ENCODE results near the gene MAP7D1. TPM values are rescaled to one million over a fixed set of nuclear protein-coding genes. Genes with fewer than 3 reads are reported as not detected.

Gene MAP7D1
- total RNA-seq, 1 experiment from 2014 or later = 49.9 TPM

DNA sequence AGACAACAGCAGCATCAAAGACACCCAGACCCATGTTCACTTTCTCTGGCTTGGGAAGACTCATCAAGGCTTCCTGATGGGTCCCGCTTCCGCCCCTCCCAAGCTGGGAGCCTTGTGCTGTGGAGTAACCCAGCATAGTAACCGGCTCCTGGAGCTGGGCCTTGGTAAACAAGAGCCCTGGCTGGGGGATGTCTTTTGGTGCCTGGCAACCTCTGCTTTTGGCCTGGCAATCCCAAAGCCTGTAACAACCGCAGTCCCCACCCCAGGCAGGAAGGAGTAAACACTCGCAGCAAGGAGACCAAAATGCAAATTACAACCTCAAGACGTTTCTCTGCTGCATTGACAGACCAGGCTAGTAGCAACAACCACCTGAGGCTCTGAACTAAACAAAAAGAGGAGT is 51.4 kb downstream of the MAP7D1 start:
- H3K36me3 Mint-ChIP-seq (ENCODE audit: insufficient read depth in 1 of 3, low read depth in 3 of 3) = no peaks in the 10 kb centered on the region
- Histone ChIP-seq H4K8ac (replicated peaks; ENCODE audit: insufficient read length, low read depth, low read length) (no peak overlapping the region), H3K4me1 (ENCODE audit: insufficient read depth, low read length) (no peaks in the 10 kb centered on the region; the same call in 1 of the 2 replicates), H4K5ac (ENCODE audit: insufficient read length, low read depth, low read length) (no peak overlapping the region), H4K20me1 (ENCODE audit: control insufficient read depth, insufficient read depth, insufficient read length) (no peaks in the 10 kb centered on the region), H2BK120ac (ENCODE audit: low read depth, low read length, poor library complexity, severe bottlenecking) (no peak overlapping the region), H2BK5ac (ENCODE audit: insufficient read length, low read length) (no peak overlapping the region), H2AK5ac (ENCODE audit: insufficient read length, low read length) (no peak overlapping the region), H2AFZ (ENCODE audit: low read length) (no peak overlapping the region), H3K14ac (ENCODE audit: insufficient read depth, low read length) (peak overlapping the region; percentile 76; the same call in 1 of the 2 replicates), H3K79me2 (ENCODE audit: insufficient read depth, low read length) (no peaks in the 10 kb centered on the region), H3K79me1 (ENCODE audit: insufficient read depth, low read depth, low read length, poor library complexity, severe bottlenecking) (no peaks in the 10 kb centered on the region), H2BK12ac (ENCODE audit: insufficient read length, low read depth, low read length) (no peak overlapping the region), H3K9me3 (ENCODE audit: control insufficient read depth, low read depth, low read length) (no peaks in the 10 kb centered on the region), H2BK20ac (ENCODE audit: low read depth, low read length, poor library complexity, severe bottlenecking) (no peak overlapping the region), H3K27me3 (ENCODE audit: insufficient read depth, low read length) (no peaks in the 10 kb centered on the region), H3K4ac (ENCODE audit: low read depth, low read length) (no peak overlapping the region), H3K56ac (ENCODE audit: insufficient read length, low read depth, low read length) (no peak overlapping the region), H3T11ph (ENCODE audit: low read length) (no peak overlapping the region), H3K18ac (ENCODE audit: insufficient read length, low read depth, low read length) (peak overlapping the region; percentile 68), H3K27ac (ENCODE audit: insufficient read length, low read depth, low read length) (no peak overlapping the region), H4K91ac (ENCODE audit: insufficient read length, low read depth, low read length) (no peak overlapping the region), H3K23me2 (ENCODE audit: insufficient read length, low read depth, low read length, poor library complexity, severe bottlenecking) (no peaks in the 10 kb centered on the region), H3K9ac (ENCODE audit: extremely low read depth, insufficient read length, low read length) (no peak overlapping the region), H3K23ac (ENCODE audit: insufficient read length, low read depth, low read length) (no peak overlapping the region), H3K4me2 (ENCODE audit: insufficient read depth, insufficient read length, low read length) (no peak overlapping the region), H2BK15ac (ENCODE audit: low read depth, low read length) (no peak overlapping the region)
- H3K9me3 Mint-ChIP-seq = no peaks in the 10 kb centered on the region
- TF ChIP-seq, protein P1, sequence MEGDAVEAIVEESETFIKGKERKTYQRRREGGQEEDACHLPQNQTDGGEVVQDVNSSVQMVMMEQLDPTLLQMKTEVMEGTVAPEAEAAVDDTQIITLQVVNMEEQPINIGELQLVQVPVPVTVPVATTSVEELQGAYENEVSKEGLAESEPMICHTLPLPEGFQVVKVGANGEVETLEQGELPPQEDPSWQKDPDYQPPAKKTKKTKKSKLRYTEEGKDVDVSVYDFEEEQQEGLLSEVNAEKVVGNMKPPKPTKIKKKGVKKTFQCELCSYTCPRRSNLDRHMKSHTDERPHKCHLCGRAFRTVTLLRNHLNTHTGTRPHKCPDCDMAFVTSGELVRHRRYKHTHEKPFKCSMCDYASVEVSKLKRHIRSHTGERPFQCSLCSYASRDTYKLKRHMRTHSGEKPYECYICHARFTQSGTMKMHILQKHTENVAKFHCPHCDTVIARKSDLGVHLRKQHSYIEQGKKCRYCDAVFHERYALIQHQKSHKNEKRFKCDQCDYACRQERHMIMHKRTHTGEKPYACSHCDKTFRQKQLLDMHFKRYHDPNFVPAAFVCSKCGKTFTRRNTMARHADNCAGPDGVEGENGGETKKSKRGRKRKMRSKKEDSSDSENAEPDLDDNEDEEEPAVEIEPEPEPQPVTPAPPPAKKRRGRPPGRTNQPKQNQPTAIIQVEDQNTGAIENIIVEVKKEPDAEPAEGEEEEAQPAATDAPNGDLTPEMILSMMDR (conservative IDR thresholded peaks at IDR 0.05) = no peak
- H3K27ac Mint-ChIP-seq = peak overlapping the region; percentile 46 to 82 (median 76); a peak in 6 of 7 replicates
- no peak overlapping the region for H3K4me3 Mint-ChIP-seq
- WGBS (ENCODE audit: extremely low coverage, insufficient read length, low lambda C conversion rate) = no CpG with 5 or more reads among the region's 6 CpGs
- peaks cover 12 to 18% of the 10 kb centered on the region in 2 experiments for H3K4me1 Mint-ChIP-seq
- no peaks in the 10 kb centered on the region; the same call in 1 of the 2 replicates for H3K27me3 Mint-ChIP-seq (ENCODE audit: low read depth)
- DNase-seq = peak; percentile 69
